ENCODE results near the gene RFNG. TPM values are rescaled to one million over a fixed set of nuclear protein-coding genes. Genes with fewer than 3 reads are reported as not detected.

The RFNG gene, protein sequence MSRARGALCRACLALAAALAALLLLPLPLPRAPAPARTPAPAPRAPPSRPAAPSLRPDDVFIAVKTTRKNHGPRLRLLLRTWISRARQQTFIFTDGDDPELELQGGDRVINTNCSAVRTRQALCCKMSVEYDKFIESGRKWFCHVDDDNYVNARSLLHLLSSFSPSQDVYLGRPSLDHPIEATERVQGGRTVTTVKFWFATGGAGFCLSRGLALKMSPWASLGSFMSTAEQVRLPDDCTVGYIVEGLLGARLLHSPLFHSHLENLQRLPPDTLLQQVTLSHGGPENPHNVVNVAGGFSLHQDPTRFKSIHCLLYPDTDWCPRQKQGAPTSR
- 63.3 and 67.2 TPM in 2 replicates for total RNA-seq

GRCh38 chr17:82051776-82052637, at the start of gene RFNG, which contains the start of gene GPS1:
RFNG (minus strand) TSS chr17:82051811; CDS start chr17:82051766, 45 bp downstream.
GPS1 (plus strand) TSS chr17:82051898; CDS start chr17:82051932, 34 bp downstream.

GRCh38 chr17:82098169-82098938, 46.7 kb upstream of the RFNG start, which contains the start of gene FASN:
FASN (minus strand) TSS chr17:82098236; CDS start chr17:82096445, 1,791 bp downstream.

DNA sequence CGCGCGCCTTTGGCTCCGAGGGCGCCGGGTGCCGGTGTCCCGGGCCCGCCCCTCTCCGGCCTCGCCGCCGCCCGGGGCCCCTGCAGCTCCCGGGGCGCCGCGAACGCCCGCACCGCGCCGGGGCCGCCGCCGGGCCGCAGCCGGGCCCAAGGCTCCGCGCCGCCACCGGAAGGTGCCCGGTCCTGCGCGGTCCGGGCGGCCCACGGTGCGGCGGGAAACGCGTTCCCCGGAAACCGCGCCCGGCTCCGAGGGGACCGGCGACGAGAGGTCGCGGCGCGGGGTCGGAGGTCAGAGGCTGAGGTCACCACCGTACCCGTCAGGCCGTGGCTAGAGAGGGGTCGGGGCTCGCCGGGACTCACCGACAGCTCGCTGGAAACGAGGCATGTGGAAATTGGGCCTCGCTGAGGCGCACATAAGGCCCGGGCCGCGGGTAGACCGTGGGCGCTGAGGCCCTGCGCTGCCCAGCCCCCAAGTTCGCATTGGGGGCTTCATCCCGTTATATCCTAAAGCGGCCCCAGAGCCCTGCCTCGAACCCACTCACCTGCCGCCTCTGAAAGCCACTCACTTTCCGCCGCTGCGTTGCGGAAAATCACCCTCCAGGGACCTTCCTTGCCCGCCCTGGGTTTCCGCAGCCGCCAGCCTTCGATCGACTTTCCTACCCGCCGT, 14.2 kb upstream of the RFNG start, which contains the start of gene DUS1L:
Gene DUS1L, minus strand, starts transcription at position 167 of the 666 bp plus-strand sequence. CDS start 745 bp downstream, outside the sequence.

DNA sequence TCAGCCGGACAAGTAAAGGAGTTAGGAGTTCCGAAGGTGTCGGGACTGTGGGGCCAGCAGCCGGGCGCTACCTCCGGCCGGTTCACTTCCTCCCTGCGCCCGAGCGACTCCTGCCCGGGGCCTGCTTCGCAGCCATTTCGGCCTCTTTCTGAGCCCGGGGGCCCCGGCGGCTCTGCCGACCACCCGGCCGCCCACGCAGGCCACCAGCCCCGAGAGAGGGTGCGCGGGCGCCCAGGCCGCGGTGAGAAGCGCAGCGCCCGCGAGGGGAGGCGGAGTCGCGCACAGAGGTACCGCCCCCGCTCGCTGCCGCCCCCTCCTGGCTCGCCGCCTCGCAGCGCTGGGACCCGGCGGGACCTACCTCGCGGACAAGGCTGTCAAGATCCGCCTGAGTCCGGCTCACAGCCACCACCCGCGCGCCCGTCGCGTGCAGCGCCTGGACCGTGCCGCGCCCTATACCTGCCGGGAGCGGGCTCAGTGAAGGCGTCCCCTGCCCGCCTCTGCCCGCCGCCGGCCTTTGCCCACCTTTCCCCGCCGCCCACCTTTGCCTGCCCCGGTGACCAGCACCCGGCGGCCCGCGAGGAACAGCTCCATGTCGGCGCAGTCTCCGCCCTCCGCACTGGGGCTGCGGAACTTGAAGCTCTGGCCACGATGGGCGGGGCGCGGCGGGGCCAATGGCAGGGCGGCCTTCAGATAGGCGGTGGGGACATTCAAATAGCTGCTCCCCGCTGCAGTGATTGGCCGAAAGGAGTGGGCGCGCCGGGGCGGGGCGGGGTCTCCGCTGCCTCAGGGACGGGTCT, 14.3 kb downstream of the RFNG start, which contains the start of gene DCXR:
Gene DCXR, minus strand, starts transcription at position 606 of the 797 bp plus-strand sequence. Its CDS starts 15 bp downstream, at position 591.

GRCh38 chr17:82031303-82031884, 20.2 kb downstream of the RFNG start, which contains the start of gene RAC3:
RAC3 (plus strand) TSS chr17:82031678; CDS start chr17:82031762, 84 bp downstream.

GRCh38 chr17:82022981-82023446, 28.6 kb downstream of the RFNG start, which contains the start of gene LRRC45:
LRRC45 (plus strand) TSS chr17:82023305; CDS start chr17:82023644, 339 bp downstream.

DNA sequence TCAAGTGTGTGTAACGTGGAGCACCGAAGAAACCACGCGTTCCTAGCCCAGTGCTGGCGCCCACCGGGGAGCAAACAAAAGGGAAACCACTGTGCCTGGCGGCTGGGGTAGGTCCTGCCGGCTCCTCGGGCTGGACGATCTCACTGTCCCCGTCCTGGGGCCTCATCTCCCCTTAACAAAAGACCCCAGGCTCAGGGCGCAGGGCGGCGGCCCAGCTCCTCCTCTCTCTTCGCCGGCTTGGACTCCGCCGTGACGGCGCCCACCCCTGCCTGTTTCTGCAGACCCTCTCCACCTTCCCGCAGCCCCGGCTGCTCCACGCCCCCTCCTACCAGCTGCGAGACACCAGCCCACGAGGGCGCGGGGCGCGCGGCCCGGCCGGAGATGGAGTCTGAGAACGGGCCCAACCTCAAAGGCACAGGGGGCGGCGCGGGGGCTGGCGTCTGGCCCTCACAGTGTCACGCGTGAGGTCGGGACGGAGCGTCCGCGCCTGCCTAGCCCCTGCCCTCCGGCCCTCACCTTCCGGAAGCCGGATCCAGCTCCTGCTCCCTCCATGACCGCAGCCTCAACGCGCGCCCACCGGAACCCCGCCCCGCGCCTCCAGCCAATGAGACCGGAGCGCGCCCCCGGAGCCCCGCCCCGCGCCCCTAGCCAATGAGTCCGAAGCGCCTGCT, 29.2 kb downstream of the RFNG start, which contains the start of gene CENPX:
Gene CENPX, minus strand, starts transcription at position 569 of the 671 bp plus-strand sequence. Its CDS starts 17 bp downstream, at position 552.

Other genes with a start within 250 kb of the RFNG start
- gene GCGR, start 247.7 kb downstream of the RFNG start, total RNA-seq: not detected in 2 replicates
- gene MCRIP1, start 218.5 kb downstream of the RFNG start, total RNA-seq: 103 and 127 TPM in 2 replicates
- gene PPP1R27, start 216.8 kb downstream of the RFNG start, total RNA-seq: not detected in 2 replicates
- 1,723 and 2,500 TPM in 2 replicates for gene P4HB, start 191.3 kb downstream of the RFNG start, total RNA-seq
- gene ARHGDIA, start 180.5 kb downstream of the RFNG start, total RNA-seq: 282 and 361 TPM in 2 replicates
- gene ALYREF, start 160.2 kb downstream of the RFNG start, total RNA-seq: 235 and 249 TPM in 2 replicates
- gene ANAPC11, start 160.1 kb downstream of the RFNG start, total RNA-seq: 273 and 321 TPM in 2 replicates
- under 0.01 TPM in 1 of 2 replicates, not detected in the other for gene NPB, start 149.6 kb downstream of the RFNG start, total RNA-seq
- gene PCYT2, start 140.4 kb downstream of the RFNG start, total RNA-seq: 131 and 163 TPM in 2 replicates
- gene SIRT7, start 133.6 kb downstream of the RFNG start, total RNA-seq: 23.7 and 27.7 TPM in 2 replicates
- gene MAFG, start 124.1 kb downstream of the RFNG start, total RNA-seq: 8.3 and 8.4 TPM in 2 replicates
- gene PYCR1, start 114.5 kb downstream of the RFNG start, total RNA-seq: 183 and 184 TPM in 2 replicates
- gene MYADML2, start 104.6 kb downstream of the RFNG start, total RNA-seq: not detected in 2 replicates
- gene NOTUM, start 90.6 kb downstream of the RFNG start, total RNA-seq: not detected in 2 replicates
- gene ASPSCR1, start 74.2 kb downstream of the RFNG start, total RNA-seq: 28.0 and 32.1 TPM in 2 replicates
- 121 and 149 TPM in 2 replicates for gene CENPX, start 28.9 kb downstream of the RFNG start, total RNA-seq
- gene LRRC45, start 28.5 kb downstream of the RFNG start, total RNA-seq: 16.4 and 20.4 TPM in 2 replicates
- 27.1 and 38.8 TPM in 2 replicates for gene RAC3, start 20.1 kb downstream of the RFNG start, total RNA-seq
- 180 and 192 TPM in 2 replicates for gene DCXR, start 14.1 kb downstream of the RFNG start, total RNA-seq
- 179 and 206 TPM in 2 replicates for gene GPS1, start 87 bp upstream of the RFNG start, total RNA-seq
- 60.5 and 72.7 TPM in 2 replicates for gene DUS1L, start 14.0 kb upstream of the RFNG start, total RNA-seq
- gene FASN, start 46.4 kb upstream of the RFNG start, total RNA-seq: 574 and 633 TPM in 2 replicates
- gene CCDC57, start 161.0 kb upstream of the RFNG start, total RNA-seq: 6.9 and 7.6 TPM in 2 replicates
- 379 and 439 TPM in 2 replicates for gene SLC16A3, start 177.2 kb upstream of the RFNG start, total RNA-seq
- 61.3 and 74.7 TPM in 2 replicates for gene CSNK1D, start 221.9 kb upstream of the RFNG start, total RNA-seq